Stimulated activated naive B cell treated with anti-CD40 and anti-IgM and Interleukin-4, amounts not matched to agents 10 μg/mL and 1 μg/mL and 100 μg/mL, for 72 hours (primary cell): ENCODE measurements around the gene TAF15.

Source experiments
- ATAC-seq, 2 donors: fragments of 150-1000 bp; cut with Tn5 transposase; replicated peaks; 2 replicates each; pipeline ENCODE4 v1.10.0; 2021; ENCODE audit warnings: moderate library complexity in 1 of 2
- DNase-seq: peaks from one replicate; pipeline ENCODE4 v3.0.0; 2021
- H3K27ac Mint-ChIP-seq: one replicate; pipeline ENCODE4 v1.8.0; 2022; ENCODE audit warnings: mild to moderate bottlenecking, mixed read lengths
- H3K27me3 Mint-ChIP-seq, 2 donors: one replicate each; pipeline ENCODE4 v1.8.0; 2022; ENCODE audit warnings: mixed read lengths in 2 of 2
- H3K36me3 Mint-ChIP-seq, 2 donors: one replicate each; pipeline ENCODE4 v1.8.0; 2022; ENCODE audit warnings: mixed read lengths in 2 of 2, mild to moderate bottlenecking in 1 of 2
- H3K4me1 Mint-ChIP-seq, 2 donors: one replicate each; pipeline ENCODE4 v1.8.0; 2022; ENCODE audit warnings: mixed read lengths in 2 of 2, mild to moderate bottlenecking in 1 of 2
- H3K4me3 Mint-ChIP-seq, 2 donors: one replicate each; pipeline ENCODE4 v1.8.0; 2022; ENCODE audit warnings: mild to moderate bottlenecking in 2 of 2, mixed read lengths in 2 of 2, moderate library complexity in 1 of 2
- H3K9me3 Mint-ChIP-seq, 2 donors: one replicate each; pipeline ENCODE4 v1.8.0; 2022; ENCODE audit warnings: mixed read lengths in 2 of 2, mild to moderate bottlenecking in 1 of 2

Gene TAF15

GRCh38 chr17:35808962-35809854 is at the start of gene TAF15:
Gene TAF15 (plus strand): TSS chr17:35809484. CDS start chr17:35809570, 86 bp downstream.
- Mint-ChIP-seq H3K27me3 (no peaks in the 10 kb centered on the region), H3K36me3 (peaks cover 2 to 15% of the 10 kb centered on the region in 2 donors), H3K4me1 (peaks cover 20 to 38% of the 10 kb centered on the region in 2 donors), H3K4me3 (peak within 1 kb of the TSS; percentile 89 to 98), H3K27ac (peak within 1 kb of the TSS; percentile 99), H3K9me3 (no peaks in the 10 kb centered on the region)
- DNase-seq = peak; percentile 96
- peak; percentile 92 to 93 for ATAC-seq

- Mint-ChIP-seq H3K27ac (no peak within 1 kb of the TSS), H3K36me3 (no peaks in the 10 kb centered on the region), H3K4me3 (no peak within 1 kb of the TSS), H3K4me1 (peaks cover 11 to 16% of the 10 kb centered on the region in 2 donors), H3K9me3 (no peaks in the 10 kb centered on the region), H3K27me3 (no peaks in the 10 kb centered on the region)
- no peak for DNase-seq
- no peak for ATAC-seq
These were observed 48.7 kb upstream of the TAF15 start, which contains the start of gene C17orf50 for GRCh38 chr17:35760587-35760986. Gene C17orf50 (plus strand): TSS chr17:35760887. CDS start chr17:35760942, 55 bp downstream.

- DNase-seq (no peak), ATAC-seq (no peak)
- no peaks in the 10 kb centered on the region for H3K27me3 Mint-ChIP-seq
- peaks cover 8 to 11% of the 10 kb centered on the region in 2 donors for H3K4me1 Mint-ChIP-seq
- no peaks in the 10 kb centered on the region for H3K36me3 Mint-ChIP-seq
- H3K27ac Mint-ChIP-seq = no peak overlapping the region
- H3K4me3 Mint-ChIP-seq = no peak overlapping the region
- H3K9me3 Mint-ChIP-seq = no peaks in the 10 kb centered on the region
These were observed 47.7 kb upstream of the TAF15 start for GRCh38 chr17:35761601-35762000.

- ATAC-seq = no peak
- Mint-ChIP-seq H3K4me1 (peaks cover 8 to 11% of the 10 kb centered on the region in 2 donors), H3K4me3 (peak overlapping the region; percentile 87 to 90), H3K9me3 (no peaks in the 10 kb centered on the region), H3K36me3 (no peaks in the 10 kb centered on the region), H3K27me3 (peaks cover 4 to 14% of the 10 kb centered on the region in 2 donors), H3K27ac (no peak overlapping the region)
- no peak for DNase-seq
These were observed 45.5 kb upstream of the TAF15 start for GRCh38 chr17:35763767-35764122.

GRCh38 chr17:35764123-35764991 is 44.9 kb upstream of the TAF15 start:
- Mint-ChIP-seq H3K4me1 (peaks cover 8 to 11% of the 10 kb centered on the region in 2 donors), H3K36me3 (no peaks in the 10 kb centered on the region), H3K9me3 (no peaks in the 10 kb centered on the region), H3K27me3 (peaks cover 4 to 17% of the 10 kb centered on the region in 2 donors), H3K4me3 (peak overlapping the region; percentile 87 to 90), H3K27ac (peak overlapping the region; percentile 2)
- peak; percentile 86 for DNase-seq
- peak; percentile 92 to 93 for ATAC-seq

GRCh38 chr17:35765086-35765710 is 44.1 kb upstream of the TAF15 start:
- no peaks in the 10 kb centered on the region for H3K36me3 Mint-ChIP-seq
- ATAC-seq = no peak
- peak overlapping the region; percentile 25 for H3K27ac Mint-ChIP-seq
- peaks cover 8 to 11% of the 10 kb centered on the region in 2 donors for H3K4me1 Mint-ChIP-seq
- DNase-seq = no peak
- no peaks in the 10 kb centered on the region for H3K9me3 Mint-ChIP-seq
- H3K27me3 Mint-ChIP-seq = peaks cover 7 to 20% of the 10 kb centered on the region in 2 donors
- H3K4me3 Mint-ChIP-seq = peak overlapping the region; percentile 87 to 90

- no peak overlapping the region for H3K27ac Mint-ChIP-seq
- H3K4me3 Mint-ChIP-seq = no peak overlapping the region
- DNase-seq (no peak), ATAC-seq (no peak)
- H3K36me3 Mint-ChIP-seq = no peaks in the 10 kb centered on the region
- H3K9me3 Mint-ChIP-seq = no peaks in the 10 kb centered on the region
- peaks cover 7 to 20% of the 10 kb centered on the region in 2 donors for H3K27me3 Mint-ChIP-seq
- H3K4me1 Mint-ChIP-seq = peaks cover 8 to 11% of the 10 kb centered on the region in 2 donors
These were observed 43.4 kb upstream of the TAF15 start for GRCh38 chr17:35765756-35766488.

GRCh38 chr17:35766489-35766877 is 42.8 kb upstream of the TAF15 start:
- Mint-ChIP-seq H3K4me1 (peaks cover 8 to 11% of the 10 kb centered on the region in 2 donors), H3K27ac (no peak overlapping the region), H3K9me3 (no peaks in the 10 kb centered on the region), H3K27me3 (peaks cover 7 to 20% of the 10 kb centered on the region in 2 donors), H3K36me3 (no peaks in the 10 kb centered on the region), H3K4me3 (no peak overlapping the region)
- ATAC-seq (no peak), DNase-seq (no peak)

GRCh38 chr17:35766903-35767510 is 42.3 kb upstream of the TAF15 start:
- H3K36me3 Mint-ChIP-seq = no peaks in the 10 kb centered on the region
- H3K27me3 Mint-ChIP-seq = peaks cover 10 to 20% of the 10 kb centered on the region in 2 donors
- no peak overlapping the region for H3K27ac Mint-ChIP-seq
- ATAC-seq (no peak), DNase-seq (no peak)
- H3K4me1 Mint-ChIP-seq = peaks cover 8 to 11% of the 10 kb centered on the region in 2 donors
- H3K9me3 Mint-ChIP-seq = no peaks in the 10 kb centered on the region
- no peak overlapping the region for H3K4me3 Mint-ChIP-seq

GRCh38 chr17:35768797-35769196 is 40.5 kb upstream of the TAF15 start:
- H3K9me3 Mint-ChIP-seq = no peaks in the 10 kb centered on the region

GRCh38 chr17:35769895-35770486 is 39.3 kb upstream of the TAF15 start:
- Mint-ChIP-seq H3K27ac (peak overlapping the region; percentile 20), H3K4me3 (no peak overlapping the region), H3K36me3 (no peaks in the 10 kb centered on the region), H3K4me1 (peaks cover 2 to 3% of the 10 kb centered on the region in 2 donors), H3K9me3 (no peaks in the 10 kb centered on the region), H3K27me3 (peaks cover 20 to 26% of the 10 kb centered on the region in 2 donors)
- ATAC-seq = no peak
- no peak for DNase-seq

More at GRCh38 chr17:35768797-35769196, 40.5 kb upstream of the TAF15 start:
- ATAC-seq (no peak), DNase-seq (no peak)
- peaks cover 18 to 20% of the 10 kb centered on the region in 2 donors for H3K27me3 Mint-ChIP-seq
- peaks cover 8 to 11% of the 10 kb centered on the region in 2 donors for H3K4me1 Mint-ChIP-seq
- no peaks in the 10 kb centered on the region for H3K36me3 Mint-ChIP-seq
- no peak overlapping the region for H3K27ac Mint-ChIP-seq
- H3K4me3 Mint-ChIP-seq = no peak overlapping the region

GRCh38 chr17:35773129-35773528 is 36.2 kb upstream of the TAF15 start:
- DNase-seq (no peak), ATAC-seq (no peak)
- Mint-ChIP-seq H3K9me3 (no peaks in the 10 kb centered on the region), H3K27me3 (peaks cover 11 to 23% of the 10 kb centered on the region in 2 donors), H3K4me1 (no peaks in the 10 kb centered on the region), H3K27ac (no peak overlapping the region), H3K36me3 (no peaks in the 10 kb centered on the region), H3K4me3 (no peak overlapping the region)
